Esophagus mucosa (tissue), 1 donor: ENCODE data around the gene C10orf88. TPM values are rescaled to one million over a fixed set of nuclear protein-coding genes. Genes with fewer than 3 reads are reported as not detected.

Source experiments
- ATAC-seq: fragments of 200-7000 bp; cut with Tn5 transposase; one replicate; pipeline ENCODE4 v1.9.1; 2020
- total RNA-seq: library from RNA; stranded (reverse); gene quantifications from one replicate; pipeline ENCODE4 v1.2.4, GENCODE V29; 2023
- donor health status: DM: yes; HTN: yes; CAD: no.

Gene C10orf88, protein sequence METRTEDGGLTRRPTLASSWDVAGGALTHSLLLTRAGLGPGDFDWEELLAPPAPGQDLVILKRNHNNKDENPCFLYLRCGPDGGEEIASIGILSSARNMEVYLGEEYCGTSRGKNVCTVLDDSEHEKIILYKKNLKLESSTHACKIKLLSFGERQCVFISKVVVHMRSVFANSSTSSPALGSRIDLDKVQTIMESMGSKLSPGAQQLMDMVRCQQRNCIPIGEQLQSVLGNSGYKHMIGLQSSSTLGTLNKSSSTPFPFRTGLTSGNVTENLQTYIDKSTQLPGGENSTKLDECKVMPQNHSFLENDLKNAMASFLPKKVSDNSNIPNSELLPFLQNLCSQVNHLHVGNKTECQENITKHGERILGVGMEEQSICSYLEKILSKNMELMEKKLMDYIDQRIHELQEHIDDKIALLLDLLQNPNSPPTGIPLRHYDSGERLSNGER
- 4.7 TPM for total RNA-seq

DNA sequence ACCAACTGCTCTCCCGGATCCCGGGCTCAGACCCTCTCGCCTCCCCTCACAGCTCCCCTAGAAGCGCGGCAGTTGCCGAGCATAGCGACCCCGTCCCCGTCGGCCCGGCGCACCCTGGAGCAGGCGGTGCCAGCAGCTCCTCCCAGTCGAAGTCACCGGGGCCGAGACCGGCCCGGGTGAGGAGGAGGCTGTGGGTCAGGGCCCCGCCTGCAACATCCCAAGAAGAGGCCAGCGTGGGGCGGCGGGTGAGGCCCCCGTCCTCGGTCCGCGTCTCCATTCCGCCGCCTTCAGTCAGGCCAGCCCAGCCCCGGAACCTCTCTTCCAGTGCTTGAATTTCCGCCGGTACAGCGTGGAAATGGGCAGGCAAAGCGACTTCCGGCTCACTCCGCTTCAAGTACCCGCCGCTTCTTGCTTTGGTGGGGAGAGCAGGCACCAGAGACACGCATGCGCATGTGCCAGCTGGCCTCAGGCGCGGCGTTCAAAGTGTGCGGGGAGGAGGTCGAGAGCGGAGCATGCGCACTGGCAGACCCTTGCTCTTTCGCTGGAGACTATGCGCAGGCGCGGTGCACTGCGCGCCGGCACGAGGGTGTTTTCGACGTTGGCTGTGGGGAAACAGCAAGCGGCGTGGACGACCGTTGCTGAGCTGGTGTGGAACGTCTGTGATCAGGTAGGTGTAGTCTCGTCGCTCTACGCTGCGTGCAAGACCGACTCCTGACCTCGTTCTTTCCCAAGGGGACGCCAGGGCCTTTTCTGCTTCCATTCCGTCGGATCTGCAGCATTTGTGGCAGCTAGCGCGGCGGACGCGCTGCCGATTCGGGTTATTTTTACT, at the start of gene C10orf88:
Gene C10orf88 (minus strand): TSS at position 326 of the 829 bp plus-strand sequence. CDS start 49 bp downstream, at position 277.
- peak; percentile 97 for ATAC-seq

DNA sequence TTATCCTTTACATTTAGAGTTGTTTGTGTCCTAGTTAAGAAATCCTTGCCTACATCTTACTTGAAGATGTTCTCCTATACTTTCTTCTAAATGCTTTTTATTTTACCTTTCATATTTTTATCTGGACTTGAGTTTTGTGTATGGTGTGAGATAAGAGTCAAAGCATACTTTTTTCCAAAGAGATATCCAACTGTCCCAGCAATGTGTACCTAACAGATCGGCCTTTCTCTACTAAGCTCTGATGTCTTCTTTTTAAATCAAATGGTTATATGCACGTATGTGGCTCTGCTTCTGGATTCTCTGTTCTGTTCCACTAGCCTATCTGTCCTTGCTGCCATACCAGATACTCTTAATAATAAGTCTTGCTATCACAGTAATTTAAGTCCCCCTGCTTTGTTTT, 47.3 kb upstream of the C10orf88 start:
- no peak for ATAC-seq

DNA sequence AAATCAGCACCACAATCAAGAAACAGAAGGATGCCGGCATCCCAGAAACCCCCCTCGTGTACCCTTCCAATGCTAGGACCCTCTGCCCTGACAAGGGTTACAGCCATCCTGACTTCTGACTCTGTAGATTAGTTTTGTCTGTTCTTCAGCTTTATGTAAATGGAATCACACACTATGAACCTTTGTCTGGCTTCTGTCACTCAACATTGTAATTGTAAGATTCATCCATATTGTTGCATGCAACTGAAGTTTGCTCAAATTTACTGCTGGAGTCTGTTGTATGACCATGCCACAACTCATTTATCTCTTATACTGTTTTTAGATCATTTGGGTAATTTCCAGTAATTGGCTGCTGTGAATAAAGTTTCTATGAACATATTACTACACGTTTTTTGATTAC, 46.1 kb upstream of the C10orf88 start:
- ATAC-seq, result no peak

DNA sequence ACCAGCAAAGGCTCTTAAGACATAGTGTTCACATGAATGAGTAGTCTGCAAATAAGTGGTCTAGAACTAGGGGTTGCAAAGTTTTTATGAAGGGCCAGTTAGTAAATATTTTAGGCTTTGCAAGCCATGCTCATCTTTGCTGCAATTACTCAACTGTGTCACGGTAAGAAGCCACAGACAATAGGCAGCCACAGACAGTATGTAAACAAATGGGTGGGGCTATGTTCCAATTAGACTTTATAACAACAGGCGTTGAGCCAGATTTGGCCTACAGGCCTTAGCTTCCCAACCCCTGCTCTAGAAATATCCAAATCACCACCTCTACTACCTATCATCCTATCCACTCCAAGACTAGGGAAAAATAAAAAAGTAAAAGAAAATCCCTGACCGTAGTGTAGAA, 45.3 kb upstream of the C10orf88 start:
- ATAC-seq, result peak; percentile 53

DNA sequence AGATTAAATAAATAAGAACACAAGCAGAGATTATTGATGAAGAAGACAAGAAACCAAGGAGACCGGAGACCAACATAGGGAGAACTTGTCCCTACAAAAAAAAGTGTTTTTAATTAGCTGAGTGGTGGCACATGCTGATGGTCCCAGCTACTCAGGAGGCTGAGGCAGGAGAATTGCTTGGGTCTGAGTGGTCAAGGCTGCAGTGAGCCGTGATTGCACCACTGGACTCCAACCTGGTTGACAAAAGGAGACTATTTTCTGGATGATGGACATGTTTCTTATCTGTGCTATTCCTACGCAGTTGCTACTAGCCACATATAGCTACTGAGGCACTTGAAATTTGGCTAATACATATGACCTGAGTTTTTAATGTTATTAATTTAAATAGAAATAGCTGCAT, 44.9 kb upstream of the C10orf88 start:
- ATAC-seq, result no peak

DNA sequence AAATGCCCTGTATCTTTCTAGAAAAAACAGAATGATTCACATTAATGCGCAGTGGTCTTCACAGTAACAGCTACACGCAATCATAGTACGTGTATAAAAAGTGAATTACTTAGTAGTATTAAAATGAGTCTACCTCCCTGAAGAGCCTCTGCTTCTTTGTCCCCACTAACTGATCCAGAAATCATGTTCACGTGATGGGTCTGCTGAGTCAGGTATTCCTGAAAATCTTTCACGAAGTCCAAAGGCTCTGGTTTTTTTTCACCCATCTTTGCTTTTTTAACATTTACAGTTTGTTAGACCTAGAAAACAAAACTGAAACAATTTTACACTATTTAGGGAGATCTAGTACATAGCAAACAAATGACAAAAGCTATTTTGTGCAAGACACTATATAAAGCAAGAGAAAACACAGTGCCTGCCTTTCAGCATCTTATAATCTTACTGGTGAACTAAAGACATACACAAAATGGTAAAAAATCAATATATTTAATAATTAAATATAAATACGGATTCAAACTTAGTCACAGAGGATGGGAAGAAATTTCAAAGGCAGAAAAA, 44.4 kb upstream of the C10orf88 start:
- no peak for ATAC-seq

DNA sequence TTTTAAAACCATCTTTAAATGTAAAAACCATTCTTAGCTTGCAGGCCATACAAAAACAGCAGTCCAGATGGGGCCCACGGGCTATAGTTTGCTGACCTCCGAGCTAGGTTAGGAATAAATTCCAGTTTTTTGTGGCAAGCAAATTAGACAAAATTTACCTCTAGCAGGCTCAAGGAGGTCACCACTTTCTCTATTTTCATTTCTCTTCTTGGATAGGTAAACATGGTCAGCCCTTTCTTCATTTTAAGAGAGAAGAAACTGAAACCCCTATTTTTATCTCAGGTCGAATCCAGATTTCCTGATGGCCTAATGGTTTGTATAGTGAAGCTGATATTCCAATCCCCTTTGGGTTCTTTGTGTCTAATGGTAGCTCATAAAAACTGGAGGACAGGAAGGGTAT, 43.8 kb upstream of the C10orf88 start:
- no peak for ATAC-seq

DNA sequence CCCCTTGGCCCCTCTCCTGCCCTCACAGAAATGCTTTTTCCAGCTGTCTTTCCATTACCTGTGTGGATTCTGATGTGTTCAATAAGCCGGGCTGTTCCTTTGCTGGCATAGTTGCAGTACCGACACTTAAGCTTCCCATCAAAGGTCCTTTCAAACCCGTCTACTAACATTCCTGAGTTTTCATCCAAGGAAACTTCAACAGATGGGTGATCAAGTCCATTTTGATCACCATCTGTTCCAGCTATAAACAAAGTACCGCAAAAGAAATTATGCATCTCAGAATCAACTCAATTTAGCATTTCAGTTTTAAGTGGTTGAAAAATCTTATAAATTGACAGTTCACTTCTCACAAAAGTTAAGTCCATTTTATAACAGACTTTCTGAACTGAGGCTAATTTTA, 41.9 kb upstream of the C10orf88 start:
- no peak for ATAC-seq

DNA sequence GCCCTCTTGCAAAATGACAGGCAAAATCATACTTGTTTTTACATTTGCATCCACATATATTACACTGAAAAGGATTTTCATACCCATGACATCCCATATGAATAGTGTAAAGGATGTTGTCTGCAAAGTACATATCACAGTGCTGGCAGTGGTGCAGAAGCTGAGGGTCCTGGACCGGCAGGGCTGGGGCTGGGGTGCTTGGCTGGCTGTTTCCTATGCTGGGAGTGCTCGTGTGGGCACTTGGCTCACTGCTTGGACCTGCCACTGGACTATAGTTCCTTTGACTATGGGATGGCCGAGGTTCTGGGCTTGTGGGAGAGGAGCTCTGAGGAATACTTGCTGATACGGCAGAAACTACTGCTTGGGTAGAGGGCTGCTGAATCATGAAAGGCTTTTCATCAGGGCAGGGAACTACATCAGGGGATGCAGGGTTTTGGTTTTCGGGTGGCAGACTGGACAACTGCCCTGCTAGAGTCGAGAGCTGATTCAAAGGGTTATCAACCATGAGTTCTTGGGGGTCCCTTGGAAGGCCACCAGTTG, 39.8 kb upstream of the C10orf88 start:
- ATAC-seq, result no peak

DNA sequence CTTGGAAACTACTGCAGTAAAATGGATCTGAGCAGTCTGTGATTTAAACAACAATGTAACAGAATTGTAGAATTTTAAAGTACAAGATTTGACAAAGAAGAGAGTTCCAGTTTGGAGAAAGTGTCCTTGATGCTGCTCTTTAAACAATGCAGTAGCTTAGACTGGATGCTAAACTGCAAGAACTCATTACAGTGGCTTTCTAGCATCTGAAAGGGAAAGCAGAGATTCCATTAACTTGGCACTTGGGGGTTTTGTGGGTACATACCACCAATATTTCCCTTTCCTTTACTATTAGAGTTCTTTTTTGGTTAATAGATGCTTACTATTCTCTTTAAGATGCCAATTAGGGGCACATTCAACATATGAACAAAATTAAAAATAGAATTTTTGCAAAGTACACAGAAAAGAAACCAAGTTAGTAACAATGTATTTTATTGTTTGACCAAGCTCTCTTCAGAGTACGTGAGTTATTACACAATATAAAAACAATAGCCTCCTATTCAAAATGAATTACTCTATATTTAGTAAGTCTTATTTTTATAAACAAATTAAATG, 38.1 kb upstream of the C10orf88 start:
- no peak for ATAC-seq

DNA sequence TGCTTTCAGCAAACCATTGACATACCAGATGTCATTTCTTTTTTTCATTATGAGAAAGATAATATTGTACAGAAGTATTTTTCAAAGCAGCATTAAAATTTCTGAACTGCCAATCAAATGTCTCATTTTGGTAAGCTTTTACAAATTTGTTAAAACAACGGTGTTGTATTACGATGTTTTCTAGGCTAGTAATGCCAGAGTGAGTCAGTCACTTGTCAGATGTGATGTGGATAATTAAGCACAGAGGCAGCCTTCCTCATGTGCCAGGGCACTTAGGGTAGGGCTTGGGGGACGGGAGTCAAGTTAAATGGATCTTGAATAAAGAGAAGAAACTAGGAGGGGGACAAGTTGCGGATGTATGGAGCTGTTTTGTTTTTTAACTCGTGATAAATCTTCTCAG, 36.3 kb upstream of the C10orf88 start:
- ATAC-seq, result no peak

DNA sequence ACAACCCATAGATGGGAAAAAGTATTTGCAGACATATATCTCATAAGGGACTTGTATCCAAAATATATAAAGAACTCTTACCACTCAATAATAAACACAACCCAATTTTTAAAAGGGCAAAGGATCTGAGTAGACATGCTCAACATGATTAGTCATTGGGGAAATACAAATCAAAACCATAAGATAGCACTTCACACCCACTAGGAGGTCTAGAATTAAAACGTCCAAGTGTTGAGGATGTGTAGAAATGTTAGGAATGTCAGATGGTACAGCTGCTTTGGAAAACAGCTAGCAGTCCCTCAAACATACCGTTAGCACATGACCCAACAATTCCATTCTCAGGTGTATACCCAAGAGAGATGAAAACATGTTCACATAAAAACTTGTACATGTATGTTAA, 34.5 kb upstream of the C10orf88 start:
- no peak for ATAC-seq

DNA sequence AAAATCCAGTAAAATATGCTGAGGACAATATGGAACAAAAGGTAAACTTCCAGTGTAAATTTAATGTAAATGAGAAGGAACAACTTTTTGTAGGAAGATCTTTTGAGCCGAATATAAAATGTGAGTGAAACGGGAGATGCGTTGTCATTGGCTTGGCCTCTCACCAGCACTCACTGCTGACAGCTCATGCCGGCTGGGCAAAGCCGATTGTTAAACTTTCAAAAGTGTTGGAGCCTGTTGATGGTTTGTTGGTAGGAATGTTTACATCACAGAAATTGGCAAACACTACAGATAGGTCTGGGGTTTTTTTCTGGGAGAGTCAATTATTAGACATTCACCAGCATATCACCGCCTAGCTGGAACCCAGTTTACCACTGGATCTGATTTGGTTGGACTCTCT, 32.3 kb upstream of the C10orf88 start:
- ATAC-seq, result no peak

DNA sequence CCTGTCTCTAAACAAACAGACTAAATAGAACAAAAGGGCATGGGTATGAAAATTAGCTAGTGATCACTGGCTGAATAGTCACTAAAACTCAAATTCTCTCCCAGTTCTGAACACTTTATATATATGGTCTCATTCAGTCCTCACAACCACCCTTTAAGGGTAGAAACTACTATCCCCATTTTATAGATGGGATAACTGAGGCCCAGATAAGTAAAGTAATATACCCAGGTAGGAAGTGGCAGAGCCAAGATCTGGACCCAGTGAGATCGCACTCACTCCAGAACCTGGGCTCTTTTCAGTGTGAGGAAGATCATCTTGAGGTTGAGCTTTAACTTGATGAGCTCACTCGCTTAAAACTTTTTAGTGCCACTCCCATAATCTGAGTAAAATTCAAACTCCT, 30.7 kb upstream of the C10orf88 start:
- no peak for ATAC-seq

DNA sequence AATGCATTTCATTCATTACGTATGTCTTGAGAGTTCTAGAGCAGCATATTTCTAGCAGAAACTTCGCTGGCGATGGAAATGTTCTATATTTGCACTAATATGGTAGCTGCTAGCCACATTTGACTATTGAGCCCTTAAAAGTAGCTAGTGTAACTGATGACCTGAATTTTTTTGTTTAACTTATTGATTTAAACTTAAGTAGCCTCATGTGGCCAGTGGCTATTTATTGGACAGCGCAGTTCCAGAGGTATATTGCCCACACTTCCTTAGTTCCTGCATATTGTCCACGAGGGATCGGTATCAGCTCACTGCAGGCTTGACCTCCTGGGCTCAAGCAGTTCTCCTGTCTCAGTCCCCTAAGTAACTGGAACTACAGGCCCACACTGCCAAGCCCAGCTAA, 29.9 kb upstream of the C10orf88 start:
- no peak for ATAC-seq

DNA sequence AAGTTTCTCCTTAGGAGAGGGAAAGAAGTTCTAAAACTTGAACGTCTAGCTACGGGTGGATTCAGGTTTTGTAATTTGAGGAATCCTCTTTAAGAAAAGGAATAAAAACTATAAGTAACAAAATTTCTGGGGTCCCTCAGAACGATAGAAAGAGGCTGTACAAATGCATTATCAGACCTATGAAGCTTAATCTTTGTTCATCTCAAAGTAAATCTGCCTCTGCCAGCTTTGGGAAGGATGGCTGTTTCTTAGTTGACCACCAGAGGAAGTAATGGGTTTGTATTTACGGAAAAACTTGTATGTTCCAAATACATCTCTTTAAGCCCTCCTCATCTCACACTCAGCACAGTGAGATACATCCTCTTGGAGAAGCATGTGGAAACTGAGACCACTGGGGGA, 27.0 kb upstream of the C10orf88 start:
- ATAC-seq, result no peak

DNA sequence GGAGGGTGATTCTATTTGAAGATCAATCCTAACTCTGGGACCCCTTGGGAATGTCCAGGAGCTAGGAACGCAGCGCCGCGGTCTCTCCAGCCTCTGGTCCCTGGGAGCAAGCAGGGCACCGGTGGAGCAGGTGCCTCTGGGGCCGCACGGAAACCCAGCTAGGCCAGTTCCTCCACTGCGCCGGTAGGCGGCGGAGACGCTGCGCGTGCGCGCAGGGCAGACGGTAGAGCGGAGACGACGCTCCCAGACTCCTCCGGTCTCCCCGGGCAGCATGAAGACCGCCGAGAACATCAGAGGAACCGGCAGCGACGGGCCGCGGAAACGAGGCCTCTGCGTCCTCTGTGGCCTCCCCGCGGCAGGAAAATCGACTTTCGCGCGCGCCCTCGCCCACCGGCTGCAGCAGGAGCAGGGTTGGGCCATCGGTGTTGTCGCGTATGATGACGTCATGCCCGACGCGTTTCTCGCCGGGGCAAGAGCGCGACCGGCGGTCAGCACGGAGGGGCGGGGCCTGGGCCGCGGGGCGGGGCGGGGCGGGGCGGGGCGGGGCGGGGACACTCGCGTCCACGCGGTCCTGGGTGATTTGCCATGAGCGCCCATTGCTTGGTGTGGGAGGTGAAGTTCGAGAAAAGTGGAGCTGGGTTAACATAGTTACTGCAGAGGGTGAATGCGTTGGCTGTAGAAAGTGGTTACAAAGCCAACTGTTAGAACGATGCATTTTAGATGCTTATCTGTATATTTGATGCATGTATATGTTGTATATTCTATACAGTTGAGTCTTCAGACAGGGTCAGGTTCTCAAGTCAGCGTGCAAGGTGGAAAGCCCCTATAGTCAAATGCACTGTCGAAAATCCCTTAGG, 26.4 kb upstream of the C10orf88 start, which contains the start of gene PSTK:
Gene PSTK (plus strand): TSS at position 193 of the 857 bp plus-strand sequence. CDS start 79 bp downstream, at position 272.
- peak; percentile 99 for ATAC-seq

DNA sequence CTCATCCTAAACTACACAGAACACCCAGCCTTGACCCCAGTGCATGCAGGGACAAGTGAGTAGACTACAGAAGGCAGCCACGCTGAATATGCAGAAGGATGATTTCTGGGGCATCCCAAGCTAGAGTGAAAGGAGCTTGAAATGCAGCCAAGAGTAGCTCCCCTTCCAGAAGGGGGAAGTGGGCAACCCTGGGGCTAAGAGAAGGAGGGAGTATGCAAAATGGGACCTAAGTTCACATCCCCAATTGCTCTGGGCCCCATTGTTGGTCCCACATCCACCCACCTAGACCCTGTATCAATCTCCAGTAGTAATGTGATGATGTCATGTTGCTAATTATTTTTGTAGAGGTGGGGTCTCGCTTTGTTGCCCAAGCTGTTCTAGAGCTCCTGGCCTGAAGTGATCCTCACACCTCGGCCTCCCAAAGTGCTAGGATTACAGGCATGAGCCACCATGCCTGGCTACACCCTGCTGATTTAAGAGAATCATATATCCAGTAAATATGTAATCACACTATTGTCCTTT, 20.6 kb upstream of the C10orf88 start:
- no peak for ATAC-seq

DNA sequence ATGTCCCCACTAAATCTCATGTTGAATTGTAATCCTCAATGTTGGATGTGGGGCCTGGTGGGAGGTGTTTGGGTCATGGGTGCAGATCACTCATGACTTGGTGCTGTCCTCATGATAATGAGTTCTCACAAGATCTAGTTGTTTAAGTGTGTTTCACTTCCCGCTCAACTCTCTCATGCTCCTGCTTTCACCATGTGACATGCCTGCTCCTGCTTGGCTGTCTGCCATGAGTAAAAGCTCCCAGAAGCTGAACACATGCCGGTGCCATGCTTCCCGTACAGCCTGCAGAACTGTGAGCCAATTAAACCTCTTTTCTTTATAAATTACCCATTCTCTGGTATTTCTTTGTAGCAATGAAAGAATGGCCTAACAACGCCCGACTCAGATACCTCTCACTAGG, 20.0 kb upstream of the C10orf88 start:
- ATAC-seq, result no peak

DNA sequence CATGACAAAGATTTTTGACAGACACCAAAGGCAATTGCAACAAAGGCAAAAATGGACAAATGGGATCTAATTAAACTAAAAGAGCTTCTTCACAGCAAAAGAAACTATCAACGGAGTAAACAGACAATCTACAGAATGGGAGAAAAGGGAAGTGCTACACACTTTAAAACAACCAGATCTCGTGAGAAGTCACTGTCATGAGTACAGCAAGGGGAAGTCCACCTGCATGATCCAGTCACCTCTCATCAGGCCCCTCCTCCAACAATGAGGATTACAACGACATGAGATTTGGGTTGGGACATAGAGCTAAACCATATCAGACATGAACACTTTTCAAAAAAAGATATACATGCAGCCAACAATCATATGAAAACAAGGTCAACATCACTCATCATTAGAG, 14.7 kb upstream of the C10orf88 start:
- no peak for ATAC-seq

DNA sequence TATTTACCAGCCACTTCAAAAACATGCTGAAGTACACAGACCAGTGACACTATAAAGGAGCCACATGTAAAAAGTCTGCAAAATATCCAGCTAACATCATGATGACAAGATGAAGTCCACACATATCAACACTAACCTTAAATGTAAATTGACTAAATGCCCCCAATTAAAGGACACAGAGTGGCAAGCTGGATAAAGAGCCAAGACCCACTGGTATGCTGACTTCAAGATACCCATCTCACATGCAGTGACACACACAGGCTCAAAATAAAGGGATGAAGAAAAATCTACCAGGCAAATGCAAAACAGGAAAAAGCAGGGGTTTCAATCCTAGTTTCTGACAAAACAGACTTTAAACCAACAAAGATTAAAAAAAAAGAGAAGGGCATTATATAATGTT, 12.9 kb upstream of the C10orf88 start:
- no peak for ATAC-seq

DNA sequence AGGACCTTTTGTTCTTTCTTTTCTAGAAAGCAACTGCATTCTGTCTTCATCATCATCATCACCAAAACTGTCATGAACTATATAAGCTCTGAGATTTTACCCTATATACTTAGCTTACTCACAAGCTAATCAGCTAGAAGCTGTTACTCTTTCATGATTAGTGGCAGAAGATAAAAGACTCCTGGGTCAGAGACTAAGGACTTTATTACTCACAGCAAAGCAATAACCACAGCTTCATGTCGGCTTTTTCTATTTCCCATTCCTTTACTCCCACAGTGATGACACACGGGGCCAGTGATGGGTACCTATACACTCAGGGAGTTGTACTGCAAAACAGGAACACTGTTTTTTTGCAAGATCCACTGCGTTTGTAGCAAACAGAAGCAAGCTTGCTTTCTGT, 8.4 kb upstream of the C10orf88 start:
- ATAC-seq, result no peak
